Measurements from ENCODE around the gene SLC25A14. TPM values are rescaled to one million over a fixed set of nuclear protein-coding genes. Genes with fewer than 3 reads are reported as not detected.
"Not testable (repeated sequence)": the region's sequence is repeated elsewhere in the genome, so short reads cannot be mapped to it uniquely, and the experiment has no call there.

The SLC25A14 gene
- total RNA-seq: 10 to 100 TPM; 12.9 to 28.7 (median 19.6) TPM

GRCh38 chrX:130339408-130340222 is at the start of gene SLC25A14:
TSS of gene SLC25A14 (plus strand) at chrX:130339919. CDS start at chrX:130340279, 360 bp downstream.
- WGBS, 10 experiments: 0 to 33% (median 0%) methylated on average over 3 to 16 of the region's 55 CpGs; no CpG with 5 or more reads in 5 of the 10 experiments
- H3K27ac ChIP-seq: peak within 1 kb of the TSS; percentile 13 to 20

DNA sequence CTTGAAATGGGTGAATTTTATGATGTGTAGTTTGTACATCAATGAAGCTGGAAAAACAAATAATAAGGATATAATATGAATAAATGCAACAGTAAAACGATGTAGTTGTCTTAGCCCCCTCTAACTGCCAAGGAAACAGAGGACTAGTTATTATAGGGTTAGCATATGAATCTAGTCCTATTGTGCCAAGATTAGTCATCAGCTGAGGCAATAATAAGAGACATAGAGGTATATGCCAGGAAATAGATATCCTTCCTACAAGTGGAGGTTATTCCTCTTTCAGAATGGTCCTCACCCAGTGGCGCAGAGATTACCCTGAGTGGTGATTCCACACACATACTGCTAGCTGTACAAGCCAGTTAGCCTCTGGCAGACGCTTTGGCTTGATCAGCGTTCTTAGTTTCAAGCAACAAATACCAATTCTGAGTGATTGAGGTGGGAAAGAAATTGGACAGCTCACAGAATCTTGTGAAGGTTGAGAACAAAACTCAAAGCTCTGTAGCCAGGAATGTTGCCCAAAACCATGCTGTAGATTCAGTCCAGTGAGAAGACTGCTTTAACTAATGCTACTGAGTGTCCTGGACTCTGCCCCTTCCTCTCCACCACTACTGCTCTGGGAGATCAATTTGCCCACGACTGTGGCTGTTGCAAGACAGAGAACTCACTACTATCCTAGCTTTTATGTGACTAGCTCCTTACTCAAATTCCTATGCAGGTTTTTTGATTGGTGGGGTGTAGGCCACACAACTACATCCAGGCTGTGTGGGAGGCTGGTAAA is 44.0 kb upstream of the SLC25A14 start:
- H3K4me3 ChIP-seq: no peak overlapping the region
- in situ Hi-C loops (cut with MboI; ENCODE audit: low pct_unique_long_range_greater_than_20kb in 2 of 9, low sequenced_read_pairs in 9 of 9, unreplicated experiment in 9 of 9): no loop called here
- no peaks in the 10 kb centered on the region for H3K4me1 ChIP-seq (replicated peaks in 1 of 2)
- H3K27ac ChIP-seq: no peak overlapping the region
- ATAC-seq (replicated peaks in 6 of 8): peak in 1 of 8 experiments; percentile 19
- 0 to 93% (median 55%) methylated on average over 1 to 3 of the region's 5 CpGs; no CpG with 5 or more reads in 5 of the 10 experiments for WGBS, 10 experiments

More at GRCh38 chrX:130339408-130340222, at the start of gene SLC25A14:
- H3K4me1 ChIP-seq (replicated peaks in 1 of 2): no peaks in the 10 kb centered on the region
- ATAC-seq (replicated peaks in 6 of 8): peak; percentile 96 to 98 (median 97)
- H3K4me3 ChIP-seq: peak within 1 kb of the TSS; percentile 45 to 88 (median 76)
- in situ Hi-C loops (cut with MboI; ENCODE audit: low pct_unique_long_range_greater_than_20kb in 2 of 9, low sequenced_read_pairs in 9 of 9, unreplicated experiment in 9 of 9): no loop called here

DNA sequence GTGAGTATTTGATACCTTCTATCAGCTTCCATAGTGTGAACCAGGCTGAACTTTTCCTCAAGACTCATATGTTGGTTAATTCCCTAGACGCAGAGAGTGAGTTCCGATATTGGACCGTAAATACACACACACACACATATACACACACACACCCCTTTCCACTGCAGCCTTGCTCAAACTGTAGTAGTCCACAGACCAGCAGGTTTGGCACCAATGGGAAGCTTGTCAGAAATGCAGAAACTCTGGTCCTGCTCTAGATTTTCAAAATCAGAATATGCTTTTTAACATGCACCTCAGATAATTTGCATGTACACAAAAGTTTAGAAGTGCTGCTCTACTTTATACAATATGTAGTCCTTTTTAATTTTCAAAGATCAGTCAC is 43.4 kb upstream of the SLC25A14 start:
- 57% methylated on average over 1 of the region's 3 CpGs; no CpG with 5 or more reads in 9 of the 10 experiments for WGBS, 10 experiments
- peak in 1 of 8 experiments; percentile 68 for ATAC-seq (replicated peaks in 6 of 8)
- Histone ChIP-seq H3K27ac (no peak overlapping the region), H3K4me3 (no peak overlapping the region), H3K4me1 (replicated peaks in 1 of 2) (no peaks in the 10 kb centered on the region)
- in situ Hi-C loops (cut with MboI; ENCODE audit: low pct_unique_long_range_greater_than_20kb in 2 of 9, low sequenced_read_pairs in 9 of 9, unreplicated experiment in 9 of 9): no loop called here

GRCh38 chrX:130296743-130297142 is 43.0 kb upstream of the SLC25A14 start:
- WGBS, 10 experiments: 0 to 100% (median 40%) methylated on average over 1 to 2 of the region's 2 CpGs; no CpG with 5 or more reads in 3 of the 10 experiments
- peak in 1 of 8 experiments; percentile 90 for ATAC-seq (replicated peaks in 6 of 8)
- Histone ChIP-seq H3K27ac (no peak overlapping the region), H3K4me1 (replicated peaks in 1 of 2) (no peaks in the 10 kb centered on the region), H3K4me3 (no peak overlapping the region)
- in situ Hi-C loops (cut with MboI; ENCODE audit: low pct_unique_long_range_greater_than_20kb in 2 of 9, low sequenced_read_pairs in 9 of 9, unreplicated experiment in 9 of 9): no loop called here

GRCh38 chrX:130299279-130300009 is 40.3 kb upstream of the SLC25A14 start:
- no peaks in the 10 kb centered on the region for H3K4me1 ChIP-seq (replicated peaks in 1 of 2)
- WGBS, 10 experiments: 58 to 60% methylated on average over 1 to 4 of the region's 19 CpGs; no CpG with 5 or more reads in 8 of the 10 experiments
- in situ Hi-C loops (cut with MboI; ENCODE audit: low pct_unique_long_range_greater_than_20kb in 2 of 9, low sequenced_read_pairs in 9 of 9, unreplicated experiment in 9 of 9): no loop called here
- no peak overlapping the region for H3K27ac ChIP-seq
- H3K4me3 ChIP-seq: no peak overlapping the region
- ATAC-seq (replicated peaks in 6 of 8): peak in 1 of 8 experiments; percentile 41

DNA sequence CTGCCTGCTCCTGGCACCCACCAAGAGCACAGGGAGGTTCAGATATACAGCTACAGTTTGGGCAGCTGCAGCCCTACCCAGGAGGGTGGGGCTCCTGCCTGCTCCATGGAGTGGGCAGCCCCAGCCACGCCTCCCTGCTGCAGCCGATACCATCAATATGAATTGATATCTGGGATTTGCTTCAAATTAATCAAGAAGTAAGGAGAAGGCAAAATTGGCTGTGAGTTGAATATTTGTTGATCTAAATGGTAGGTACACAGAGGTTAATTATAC is 39.8 kb upstream of the SLC25A14 start:
- 0 to 80% (median 40%) methylated on average over 1 of the region's 2 CpGs; no CpG with 5 or more reads in 7 of the 10 experiments for WGBS, 10 experiments
- Histone ChIP-seq H3K27ac (no peak overlapping the region), H3K4me3 (no peak overlapping the region), H3K4me1 (replicated peaks in 1 of 2) (no peaks in the 10 kb centered on the region)
- in situ Hi-C loops (cut with MboI; ENCODE audit: low pct_unique_long_range_greater_than_20kb in 2 of 9, low sequenced_read_pairs in 9 of 9, unreplicated experiment in 9 of 9): no loop called here
- ATAC-seq (replicated peaks in 6 of 8): no peak

DNA sequence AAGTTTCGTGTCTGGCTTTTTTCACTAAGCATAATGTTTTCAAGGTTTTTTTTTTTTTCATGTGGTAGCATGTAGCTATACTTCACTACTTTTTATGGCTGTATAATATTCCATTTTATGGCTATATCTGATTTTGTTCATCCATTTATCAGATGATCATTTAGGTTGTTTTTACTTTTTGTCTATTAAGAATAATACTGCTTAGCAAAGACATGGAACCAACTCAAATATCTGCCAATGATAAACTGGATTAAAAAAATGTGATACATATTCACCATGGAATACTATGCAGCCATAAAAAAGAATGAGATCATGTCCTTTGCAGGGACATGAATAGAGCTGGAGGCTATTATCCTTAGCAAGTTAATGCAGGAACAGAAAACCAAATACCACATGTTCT is 38.3 kb upstream of the SLC25A14 start:
- no peak for ATAC-seq (replicated peaks in 6 of 8)
- Histone ChIP-seq H3K4me3 (no peak overlapping the region), H3K27ac (no peak overlapping the region), H3K4me1 (replicated peaks in 1 of 2) (no peaks in the 10 kb centered on the region)
- 17 to 71% (median 57%) methylated on average over 1 of the region's 1 CpG; no CpG with 5 or more reads in 7 of the 10 experiments for WGBS, 10 experiments
- in situ Hi-C loops (cut with MboI; ENCODE audit: low pct_unique_long_range_greater_than_20kb in 2 of 9, low sequenced_read_pairs in 9 of 9, unreplicated experiment in 9 of 9): no loop called here

- Histone ChIP-seq H3K4me3 (no peak overlapping the region), H3K27ac (no peak overlapping the region), H3K4me1 (replicated peaks in 1 of 2) (no peaks in the 10 kb centered on the region)
- in situ Hi-C loops (cut with MboI; ENCODE audit: low pct_unique_long_range_greater_than_20kb in 2 of 9, low sequenced_read_pairs in 9 of 9, unreplicated experiment in 9 of 9): no loop called here
- WGBS, 10 experiments: 0 to 88% (median 56%) methylated on average over 1 of the region's 1 CpG; no CpG with 5 or more reads in 6 of the 10 experiments
- ATAC-seq (replicated peaks in 6 of 8): peak in 2 of 8 experiments; percentile 76 to 78
These were observed 37.7 kb upstream of the SLC25A14 start for GRCh38 chrX:130301977-130302376.

DNA sequence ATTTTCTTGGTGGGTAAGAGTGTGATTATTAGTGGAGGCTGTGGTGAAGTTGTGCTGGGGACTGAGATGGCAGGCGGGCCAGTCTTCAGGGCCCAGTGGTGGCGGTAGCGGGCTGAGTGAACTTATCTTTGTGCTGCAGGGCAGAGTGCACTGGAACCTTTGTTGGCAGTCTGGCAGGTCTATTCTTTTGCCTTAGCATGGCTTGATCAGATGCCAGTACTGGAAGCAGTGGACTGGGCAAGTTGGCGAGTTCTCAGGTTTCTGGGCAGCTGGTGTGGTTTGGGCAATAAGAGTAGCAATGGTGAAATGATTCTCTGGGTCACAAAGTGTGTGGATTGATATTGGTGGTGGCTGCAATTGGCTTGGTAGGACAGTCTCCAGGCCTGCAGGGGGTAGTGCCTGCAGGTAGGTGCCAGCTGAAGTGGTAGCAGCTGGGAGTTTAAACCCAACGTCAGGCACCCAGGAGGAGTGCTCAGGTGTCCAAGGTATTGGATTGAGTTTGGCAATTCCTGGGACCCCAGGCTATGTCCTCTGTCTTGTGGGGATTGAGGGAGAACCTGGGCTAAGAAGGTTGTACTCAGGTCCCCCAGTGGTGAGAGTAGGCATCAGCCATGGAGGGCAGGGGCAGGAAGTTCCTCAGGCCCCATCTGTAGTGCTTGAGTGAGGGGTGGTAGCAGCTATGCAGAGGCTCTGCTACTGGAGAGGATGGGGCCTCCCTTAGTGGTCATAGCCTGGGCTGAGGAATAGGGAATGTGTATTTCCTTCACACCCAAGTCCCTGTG is 34.9 kb upstream of the SLC25A14 start:
- Histone ChIP-seq H3K4me3 (no peak overlapping the region), H3K4me1 (replicated peaks in 1 of 2) (no peaks in the 10 kb centered on the region), H3K27ac (no peak overlapping the region)
- in situ Hi-C loops (cut with MboI; ENCODE audit: low pct_unique_long_range_greater_than_20kb in 2 of 9, low sequenced_read_pairs in 9 of 9, unreplicated experiment in 9 of 9): no loop called here
- ATAC-seq (replicated peaks in 6 of 8): no peak
- WGBS, 10 experiments: 80% methylated on average over 1 of the region's 5 CpGs; no CpG with 5 or more reads in 9 of the 10 experiments

DNA sequence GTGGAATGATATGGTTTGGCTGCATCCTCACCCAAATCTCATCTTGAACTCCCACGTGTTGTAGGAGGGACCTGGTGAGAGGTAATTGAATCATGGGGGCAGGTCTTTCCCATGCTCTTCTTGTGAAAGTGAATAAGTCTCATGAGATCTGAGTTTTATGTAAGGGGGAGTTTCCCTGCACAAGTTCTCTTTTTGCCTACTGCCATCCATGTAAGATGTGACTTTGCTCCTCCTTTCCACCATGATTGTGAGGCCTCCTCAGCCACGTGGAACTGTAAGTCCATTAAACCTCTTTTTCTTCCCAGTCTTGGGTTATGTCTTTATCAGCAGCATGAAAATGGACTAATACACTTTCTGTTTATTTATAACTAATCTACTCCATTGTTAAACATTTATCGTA is 19.8 kb upstream of the SLC25A14 start:
- H3K4me3 ChIP-seq; ATAC-seq (replicated peaks in 6 of 8); H3K4me1 ChIP-seq (replicated peaks in 1 of 2); H3K27ac ChIP-seq; in situ Hi-C loops (cut with MboI; ENCODE audit: low pct_unique_long_range_greater_than_20kb in 2 of 9, low sequenced_read_pairs in 9 of 9, unreplicated experiment in 9 of 9): not testable (repeated sequence)
- WGBS, 10 experiments: 0 to 86% (median 50%) methylated on average over 1 to 3 of the region's 3 CpGs; no CpG with 5 or more reads in 2 of the 10 experiments

DNA sequence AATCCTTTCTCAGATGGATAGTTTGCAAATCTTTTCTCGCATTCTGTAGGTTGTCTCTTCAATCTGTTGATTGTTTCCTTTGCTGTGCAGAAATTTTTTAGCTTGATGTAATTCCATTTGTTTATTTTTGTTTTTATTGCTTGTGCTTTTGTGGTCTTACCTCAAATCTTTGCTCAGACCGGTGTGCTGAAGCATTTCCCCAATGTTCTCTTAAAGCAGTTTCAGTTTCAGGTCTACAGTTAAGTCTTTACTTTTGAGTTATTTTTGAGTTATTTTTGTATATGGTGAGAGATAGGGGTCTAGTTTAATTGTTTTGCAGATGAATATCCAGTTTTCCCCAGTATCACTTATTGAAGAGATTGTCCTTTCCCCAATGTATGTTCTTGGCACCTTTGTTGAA is 18.2 kb upstream of the SLC25A14 start:
- WGBS, 10 experiments: 38 to 100% (median 62%) methylated on average over 1 to 2 of the region's 2 CpGs; no CpG with 5 or more reads in 3 of the 10 experiments
- in situ Hi-C loops (cut with MboI; ENCODE audit: low pct_unique_long_range_greater_than_20kb in 2 of 9, low sequenced_read_pairs in 9 of 9, unreplicated experiment in 9 of 9): no loop called here
- Histone ChIP-seq H3K27ac (no peak overlapping the region), H3K4me3 (no peak overlapping the region), H3K4me1 (replicated peaks in 1 of 2) (no peaks in the 10 kb centered on the region)
- no peak for ATAC-seq (replicated peaks in 6 of 8)

- no peak overlapping the region for H3K4me3 ChIP-seq
- in situ Hi-C loops (cut with MboI; ENCODE audit: low pct_unique_long_range_greater_than_20kb in 2 of 9, low sequenced_read_pairs in 9 of 9, unreplicated experiment in 9 of 9): no loop called here
- 60 to 100% (median 85%) methylated on average over 1 to 3 of the region's 3 CpGs; no CpG with 5 or more reads in 6 of the 10 experiments for WGBS, 10 experiments
- no peak overlapping the region for H3K27ac ChIP-seq
- ATAC-seq (replicated peaks in 6 of 8): no peak
- H3K4me1 ChIP-seq (replicated peaks in 1 of 2): no peaks in the 10 kb centered on the region
These were observed 9.6 kb upstream of the SLC25A14 start for GRCh38 chrX:130330146-130330545.

Measured in motor neuron (in vitro differentiated cells).